ENCODE measurements around the gene PIPOX.
"Not testable (repeated sequence)": the region's sequence is repeated elsewhere in the genome, so short reads cannot be mapped to it uniquely, and the experiment has no call there.

PIPOX gene

DNA sequence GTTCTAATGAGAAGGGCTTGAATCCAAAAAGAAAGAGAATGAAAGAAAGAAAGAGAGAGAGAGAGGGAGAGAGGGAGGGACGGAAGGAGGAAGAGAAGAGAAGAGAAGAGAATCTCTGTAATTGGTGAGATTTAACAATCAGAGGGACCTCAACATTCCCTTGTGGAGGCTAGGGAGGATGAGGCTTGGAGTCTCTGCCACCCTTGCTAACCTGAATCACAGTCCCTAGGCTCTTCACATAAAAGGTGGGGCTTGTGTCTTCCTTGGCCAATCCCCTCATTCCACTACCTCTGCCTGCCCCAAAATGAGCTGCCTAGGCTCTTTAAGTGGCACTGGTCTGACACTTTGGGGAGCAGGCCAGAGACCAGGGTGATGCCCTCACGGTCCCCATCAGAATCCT, 30.1 kb downstream of the PIPOX start:
- DNase-seq (ENCODE audit: low read depth in 1 of 2, low spot score in 1 of 2), result no peak

DNA sequence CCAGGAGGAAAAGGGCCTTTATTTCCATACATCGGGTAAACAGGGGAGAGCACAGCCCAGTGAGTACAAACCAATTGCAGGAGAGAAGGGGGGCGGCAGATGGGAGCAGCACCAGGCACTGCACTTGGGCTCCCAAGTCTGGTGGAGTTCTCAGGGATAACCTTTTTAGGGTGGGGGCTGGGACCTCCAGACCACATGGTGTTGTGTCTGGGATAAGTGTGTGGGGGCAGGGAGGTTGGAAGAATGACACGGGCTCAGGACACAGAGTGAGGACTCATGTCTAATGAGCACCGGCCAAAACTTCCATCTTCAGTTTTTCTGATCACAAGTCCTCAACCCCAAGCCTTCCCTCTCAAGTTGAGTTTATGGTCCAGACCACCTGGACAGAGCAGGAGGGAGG, 30.6 kb downstream of the PIPOX start:
- no peak for DNase-seq (ENCODE audit: low read depth in 1 of 2, low spot score in 1 of 2)

DNA sequence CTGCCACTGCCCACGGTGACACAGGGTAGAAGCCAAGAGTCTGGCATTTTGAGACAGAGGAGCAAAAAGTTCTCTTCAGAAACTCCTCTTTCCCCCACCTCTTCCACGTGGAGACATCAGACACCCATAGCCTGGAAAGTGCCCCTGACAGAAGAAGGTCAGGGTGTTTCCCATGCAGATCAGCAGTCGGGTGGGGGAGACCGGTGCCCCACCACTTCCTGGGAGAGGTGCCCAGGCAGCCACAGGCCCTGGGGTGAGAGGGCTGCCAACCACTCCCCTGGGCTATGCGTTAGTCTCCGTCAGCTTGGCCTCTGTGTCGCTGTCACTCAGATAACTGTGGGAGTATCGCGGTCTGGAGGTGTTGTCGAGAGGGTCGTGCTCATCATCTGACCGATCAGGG, 31.5 kb downstream of the PIPOX start:
- DNase-seq (ENCODE audit: low read depth in 1 of 2, low spot score in 1 of 2), result no peak

DNA sequence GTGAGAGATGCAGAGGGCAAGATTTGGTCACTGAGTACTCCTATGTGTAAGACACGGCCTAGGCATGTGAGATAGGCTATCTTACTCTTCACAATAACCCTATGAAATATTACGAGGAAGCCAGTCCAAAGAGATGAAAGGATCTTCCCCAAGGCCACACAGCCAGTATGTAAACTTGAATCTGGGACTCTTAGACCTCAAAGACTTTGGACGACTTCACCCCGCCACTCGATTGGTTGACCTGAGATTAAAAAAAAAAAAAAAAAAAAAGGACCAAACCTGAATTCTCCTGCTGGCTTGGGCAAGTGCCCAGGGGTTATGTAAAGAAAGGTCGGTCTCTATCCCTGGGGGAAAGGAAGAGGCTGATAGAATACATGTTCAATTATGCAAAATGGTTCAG, 33.1 kb downstream of the PIPOX start:
- DNase-seq (ENCODE audit: low read depth in 1 of 2, low spot score in 1 of 2), result no peak

DNA sequence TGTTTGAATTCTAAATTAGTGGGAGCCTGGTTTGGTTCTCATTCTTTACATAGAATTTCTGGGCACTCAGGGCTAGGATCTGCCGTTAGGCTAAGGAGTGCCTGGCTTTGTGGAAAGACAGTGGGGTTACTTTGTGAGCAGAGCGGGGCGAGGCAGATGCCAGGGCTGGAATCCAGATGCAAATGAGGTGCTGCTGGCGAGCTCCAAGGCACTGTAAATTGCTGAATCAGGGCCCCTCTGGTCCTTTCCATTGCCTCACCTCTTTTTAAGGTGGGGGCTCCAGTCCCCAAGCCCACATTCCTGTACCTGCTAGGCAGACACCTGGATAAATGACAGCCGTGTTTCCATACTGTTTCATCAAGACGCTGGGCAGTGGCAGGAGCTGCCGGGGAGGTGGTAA, 33.8 kb downstream of the PIPOX start:
- DNase-seq (ENCODE audit: low read depth in 1 of 2, low spot score in 1 of 2), result no peak

DNA sequence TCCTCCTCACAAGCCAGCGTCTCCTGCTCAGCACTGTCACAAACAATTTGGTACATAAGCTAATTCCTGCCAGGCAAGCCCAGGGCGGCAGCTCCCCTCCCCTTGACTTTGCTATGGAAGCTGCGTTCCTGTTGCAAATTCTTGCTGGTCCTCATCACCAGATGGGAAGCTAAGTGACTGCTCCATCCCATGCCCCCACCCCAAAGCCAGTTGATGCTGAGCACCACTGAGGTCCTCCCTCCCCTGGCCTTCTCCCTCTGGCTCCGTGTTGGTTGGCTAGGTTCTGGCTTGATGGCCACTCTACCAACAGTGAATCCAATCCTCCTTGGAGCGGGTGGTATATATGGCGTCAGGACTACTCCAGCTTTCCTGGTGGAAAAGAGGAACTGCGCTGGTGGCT, 34.4 kb downstream of the PIPOX start:
- DNase-seq (ENCODE audit: low read depth in 1 of 2, low spot score in 1 of 2), result no peak

DNA sequence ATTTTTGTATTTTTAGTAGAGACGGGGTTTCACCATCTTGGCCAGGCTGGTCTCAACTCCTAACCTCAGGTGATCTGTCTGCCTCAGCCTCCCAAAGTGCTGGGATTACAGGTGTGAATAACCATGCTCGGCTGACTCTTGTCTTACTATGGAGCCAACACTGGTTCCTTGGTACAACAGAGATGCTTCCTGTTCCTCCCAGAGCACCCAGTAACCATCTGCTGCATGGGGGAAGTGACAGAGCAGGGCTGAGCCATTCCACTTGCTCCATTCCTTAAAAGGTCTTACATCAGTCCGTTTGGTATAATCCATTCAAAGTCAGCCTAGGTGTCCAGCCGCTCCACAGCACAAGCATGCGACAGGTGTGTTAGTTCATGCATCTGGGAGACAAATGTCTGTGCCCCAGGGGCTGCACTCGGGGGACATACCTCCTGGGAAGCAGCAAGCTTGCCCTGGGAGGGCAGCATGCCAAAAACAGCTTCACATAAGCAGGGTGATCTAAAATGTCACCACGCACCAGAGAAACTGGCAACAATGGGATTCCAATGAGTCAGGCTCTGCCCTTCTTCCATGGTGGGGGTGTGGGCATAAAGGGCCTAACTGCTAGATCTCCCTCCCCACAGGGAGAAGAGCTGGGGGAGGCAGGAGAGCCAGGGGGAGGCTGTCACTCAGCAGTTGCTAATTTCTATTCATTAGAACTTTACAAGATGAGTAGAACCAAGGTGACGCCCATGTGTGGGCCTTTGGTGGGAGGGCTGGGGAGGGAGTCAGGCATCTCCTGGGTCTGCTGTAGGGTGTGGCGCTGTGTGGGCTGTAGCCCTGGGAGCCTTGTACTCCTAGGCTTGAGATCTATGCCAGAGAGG, 35.5 kb downstream of the PIPOX start:
- DNase-seq (ENCODE audit: low read depth in 1 of 2, low spot score in 1 of 2), result no peak

DNA sequence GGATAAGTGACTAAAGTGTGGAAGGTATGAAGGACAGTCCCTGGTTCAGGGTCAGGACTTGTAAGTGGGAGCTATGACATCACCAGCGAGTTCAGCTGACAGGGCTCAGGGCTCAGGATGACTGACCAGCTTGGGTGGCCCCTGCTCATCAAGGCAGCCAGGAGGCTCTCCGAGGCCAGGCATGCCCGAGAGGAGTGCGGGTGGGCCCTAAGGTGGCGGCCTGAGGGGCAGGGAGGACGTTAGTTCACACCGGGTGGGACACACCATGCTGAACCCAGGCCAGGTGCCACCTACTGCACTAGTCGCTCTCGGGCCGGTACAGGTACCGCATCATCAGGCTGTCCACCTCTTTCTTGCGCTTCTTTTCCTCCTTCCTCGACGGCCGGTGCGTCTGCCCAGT, 36.5 kb downstream of the PIPOX start:
- DNase-seq (ENCODE audit: low read depth in 1 of 2, low spot score in 1 of 2), result no peak

DNA sequence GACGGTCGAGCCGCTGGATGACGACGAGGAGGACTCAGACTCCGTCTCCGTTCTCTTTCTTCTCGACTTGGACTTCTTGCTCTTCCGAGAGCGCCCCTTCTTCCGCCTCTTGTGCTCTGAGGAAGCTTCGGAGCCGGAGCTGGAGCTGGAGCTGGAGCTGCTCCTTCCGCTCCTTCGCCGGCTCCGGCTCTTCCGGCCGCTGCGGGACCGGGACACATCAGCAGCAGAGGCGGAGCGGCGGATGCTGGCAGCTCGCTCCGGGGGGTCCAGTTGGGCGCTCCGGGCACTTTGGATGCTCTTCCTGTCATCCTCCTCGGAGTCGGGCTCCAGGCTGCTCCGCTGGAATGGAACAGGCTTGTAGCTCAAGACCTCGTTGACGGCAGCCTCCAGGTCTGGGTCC, 36.9 kb downstream of the PIPOX start:
- DNase-seq (ENCODE audit: low read depth in 1 of 2, low spot score in 1 of 2), result no peak

DNA sequence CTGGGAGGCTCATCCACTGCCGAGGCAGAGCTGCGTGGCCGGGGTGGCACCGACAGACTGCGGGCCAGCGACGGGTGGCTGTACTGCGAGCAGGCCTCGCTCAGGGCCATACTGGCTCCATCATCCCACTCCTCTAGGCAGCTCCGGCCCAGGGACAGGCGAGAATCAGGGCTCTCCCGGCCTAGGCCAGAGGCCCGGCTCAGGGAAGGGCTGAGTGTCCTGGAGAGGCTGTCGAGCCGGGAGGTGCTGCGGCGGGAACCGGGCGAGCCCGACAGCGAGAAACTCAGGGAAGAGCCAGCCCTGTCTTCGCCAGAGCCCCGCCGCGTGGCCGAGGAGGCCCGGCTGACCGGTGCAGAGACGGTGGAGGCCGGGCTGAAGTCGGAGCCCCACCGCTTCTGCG, 37.4 kb downstream of the PIPOX start:
- no peak for DNase-seq (ENCODE audit: low read depth in 1 of 2, low spot score in 1 of 2)

DNA sequence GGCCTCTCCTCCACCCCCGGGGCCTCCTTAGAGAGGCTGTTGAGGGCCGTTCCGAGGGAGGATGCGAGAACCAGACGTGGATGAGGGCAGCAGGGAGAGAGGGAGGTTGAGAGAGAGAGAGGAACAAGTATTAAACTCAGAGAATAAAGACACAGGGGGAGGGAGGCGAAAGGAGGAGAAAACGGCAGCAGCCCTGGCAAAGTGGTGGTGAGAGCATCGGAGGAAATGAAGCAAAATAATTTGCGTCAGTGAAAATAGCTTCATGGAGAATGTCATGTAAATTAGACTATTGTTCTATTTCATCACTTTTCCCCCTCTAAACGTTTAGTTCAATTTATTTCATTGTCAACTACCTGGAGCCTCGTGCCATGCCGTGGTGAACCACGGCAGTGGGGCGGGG, 38.0 kb downstream of the PIPOX start:
- no peak for DNase-seq (ENCODE audit: low read depth in 1 of 2, low spot score in 1 of 2)

DNA sequence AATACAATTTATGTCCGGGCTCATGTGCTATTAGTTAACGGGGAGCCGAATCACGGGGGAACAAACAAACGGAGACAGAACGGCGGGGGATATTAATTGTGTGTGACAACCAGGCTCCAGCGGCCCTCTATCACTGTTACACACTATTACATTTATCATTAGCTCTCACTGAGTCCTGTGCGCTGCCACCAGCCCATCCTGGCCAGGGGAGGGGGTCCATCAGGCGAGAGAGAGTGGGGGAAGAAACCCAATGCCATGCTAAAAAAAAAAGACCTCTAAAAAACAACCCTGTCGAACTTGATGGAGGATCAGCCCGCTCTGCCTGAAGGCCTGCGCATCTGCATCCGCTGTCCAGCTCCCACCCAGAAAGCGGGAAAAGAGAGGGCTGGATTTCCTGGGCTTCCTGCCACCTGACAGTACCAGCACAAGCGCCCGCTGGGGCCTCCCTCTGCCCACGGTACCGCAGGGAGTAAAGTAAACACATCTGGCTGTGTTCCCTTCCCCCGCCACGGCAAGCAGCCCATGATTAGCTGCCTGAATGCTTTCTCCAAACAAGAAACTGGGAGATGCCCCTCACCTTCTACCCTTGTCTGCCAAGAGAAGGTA, 41.7 kb downstream of the PIPOX start:
- DNase-seq (ENCODE audit: low read depth in 1 of 2, low spot score in 1 of 2), result no peak

DNA sequence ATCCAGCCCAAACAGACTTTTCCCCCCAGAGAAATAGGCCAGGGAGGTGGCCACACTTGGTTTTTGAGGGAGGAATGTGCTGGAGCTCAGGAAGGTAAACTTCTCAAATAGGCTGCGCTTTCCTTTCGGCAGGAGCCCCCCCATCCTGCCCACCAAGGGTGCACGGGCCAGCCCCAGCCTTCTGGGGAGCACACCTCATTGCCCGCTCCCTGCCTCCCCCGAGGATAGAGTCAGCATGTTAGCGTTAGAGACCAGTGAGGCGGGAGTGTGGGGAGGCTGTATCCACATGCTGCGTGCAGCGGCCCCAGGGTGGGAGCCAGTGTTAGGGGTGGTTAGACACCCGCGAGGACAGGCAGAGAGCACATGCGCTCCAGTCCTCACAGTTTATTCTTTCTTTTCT, 42.3 kb downstream of the PIPOX start:
- DNase-seq (ENCODE audit: low read depth in 1 of 2, low spot score in 1 of 2), result no peak

DNA sequence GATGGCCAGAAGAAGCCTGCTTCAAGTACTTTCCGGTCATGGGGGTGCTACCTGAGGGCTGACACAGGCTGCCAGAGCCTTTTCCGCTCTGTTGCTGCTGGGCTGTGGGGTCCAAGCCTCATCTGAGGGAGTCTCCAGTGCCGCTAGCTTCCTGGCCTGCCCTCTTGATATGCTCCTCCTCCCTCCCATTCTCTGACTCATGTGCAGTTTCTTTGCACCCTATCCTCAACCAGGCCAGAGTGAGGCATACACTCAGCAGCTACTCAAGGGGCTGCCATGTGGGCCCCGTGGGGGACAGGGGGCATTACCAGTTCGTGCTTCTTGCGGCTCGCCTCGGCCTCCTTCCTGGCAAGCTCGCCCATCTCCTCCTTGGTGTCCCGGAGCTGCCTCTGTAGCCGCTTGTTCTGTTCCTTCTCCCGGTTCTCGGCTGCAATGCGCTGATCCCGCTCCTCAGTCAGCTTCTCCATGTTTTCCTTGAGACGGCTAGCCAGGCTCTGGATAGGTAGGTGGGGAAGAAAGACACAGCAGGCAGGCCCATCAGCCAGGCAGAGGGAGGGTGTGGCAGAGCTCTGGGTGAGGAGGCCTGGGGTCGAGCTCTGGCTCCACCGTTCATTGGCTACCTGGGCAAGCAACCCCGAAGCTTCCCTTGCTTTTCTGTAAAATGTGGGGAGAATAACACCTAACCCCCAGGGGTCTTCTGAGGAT, 43.8 kb downstream of the PIPOX start:
- DNase-seq (ENCODE audit: low read depth in 1 of 2, low spot score in 1 of 2), result no peak

DNA sequence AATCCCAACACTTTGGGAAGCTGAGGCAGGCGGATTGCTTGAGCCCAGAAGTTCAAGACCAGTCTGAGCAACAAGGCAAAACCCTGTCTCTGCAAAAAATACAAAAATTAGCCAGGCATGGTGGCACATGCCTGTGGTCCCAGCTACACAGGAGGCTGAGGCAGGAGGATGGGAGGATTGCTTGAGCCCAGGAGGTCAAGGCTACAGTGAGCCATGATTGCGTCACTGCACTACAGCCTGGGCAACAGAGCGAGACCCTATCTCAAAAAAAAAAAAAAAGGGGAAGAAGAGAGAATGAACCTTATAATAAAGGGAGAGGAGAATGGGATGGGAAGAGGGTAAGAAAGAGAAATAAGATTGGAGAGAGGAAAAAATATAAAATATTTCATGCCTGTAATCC, 45.8 kb downstream of the PIPOX start:
- DNase-seq (ENCODE audit: low read depth in 1 of 2, low spot score in 1 of 2), result not testable (repeated sequence)

DNA sequence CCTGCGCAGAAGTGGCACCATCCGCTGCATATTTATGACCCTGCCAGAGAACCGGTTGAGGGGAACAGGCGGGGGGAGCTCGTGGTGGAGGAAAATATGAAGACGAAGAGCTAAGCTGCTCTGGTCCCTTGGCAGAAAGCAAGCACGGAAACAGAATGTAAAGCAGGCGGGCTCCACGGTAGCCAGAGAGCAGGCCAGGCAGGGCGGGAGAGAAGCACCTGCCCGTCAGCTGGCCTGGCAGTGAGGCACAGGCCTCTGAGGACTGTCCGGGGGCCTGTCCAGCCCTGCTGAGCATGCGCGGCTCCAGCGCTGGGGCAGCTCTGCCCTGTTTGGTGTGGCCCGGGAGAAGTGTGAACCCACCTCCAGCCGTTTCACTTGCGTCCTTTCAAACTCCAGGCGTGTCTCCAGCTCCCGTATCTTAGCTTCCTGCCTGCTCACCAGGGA, 46.7 kb downstream of the PIPOX start:
- DNase-seq (ENCODE audit: low read depth in 1 of 2, low spot score in 1 of 2), result no peak

DNA sequence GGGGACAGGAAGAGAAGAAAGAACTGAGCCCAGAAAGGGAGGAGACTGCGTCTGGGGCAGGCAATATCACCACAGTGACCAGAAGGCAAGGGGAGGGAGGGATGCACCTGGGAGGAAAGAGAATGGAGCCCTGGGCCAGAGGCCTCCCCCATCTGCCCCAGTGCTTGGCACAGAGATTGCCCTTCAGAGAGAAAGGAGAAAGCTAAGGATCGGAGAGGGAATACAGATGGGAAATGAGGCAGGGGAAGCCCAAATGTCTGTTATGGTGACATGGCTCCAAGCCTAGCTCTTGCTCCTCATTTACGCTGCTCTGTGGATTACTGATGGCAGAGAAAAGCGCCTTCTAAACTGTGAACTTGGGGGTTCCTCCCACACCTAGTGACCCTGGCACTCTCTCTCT, 47.2 kb downstream of the PIPOX start:
- no peak for DNase-seq (ENCODE audit: low read depth in 1 of 2, low spot score in 1 of 2)

DNA sequence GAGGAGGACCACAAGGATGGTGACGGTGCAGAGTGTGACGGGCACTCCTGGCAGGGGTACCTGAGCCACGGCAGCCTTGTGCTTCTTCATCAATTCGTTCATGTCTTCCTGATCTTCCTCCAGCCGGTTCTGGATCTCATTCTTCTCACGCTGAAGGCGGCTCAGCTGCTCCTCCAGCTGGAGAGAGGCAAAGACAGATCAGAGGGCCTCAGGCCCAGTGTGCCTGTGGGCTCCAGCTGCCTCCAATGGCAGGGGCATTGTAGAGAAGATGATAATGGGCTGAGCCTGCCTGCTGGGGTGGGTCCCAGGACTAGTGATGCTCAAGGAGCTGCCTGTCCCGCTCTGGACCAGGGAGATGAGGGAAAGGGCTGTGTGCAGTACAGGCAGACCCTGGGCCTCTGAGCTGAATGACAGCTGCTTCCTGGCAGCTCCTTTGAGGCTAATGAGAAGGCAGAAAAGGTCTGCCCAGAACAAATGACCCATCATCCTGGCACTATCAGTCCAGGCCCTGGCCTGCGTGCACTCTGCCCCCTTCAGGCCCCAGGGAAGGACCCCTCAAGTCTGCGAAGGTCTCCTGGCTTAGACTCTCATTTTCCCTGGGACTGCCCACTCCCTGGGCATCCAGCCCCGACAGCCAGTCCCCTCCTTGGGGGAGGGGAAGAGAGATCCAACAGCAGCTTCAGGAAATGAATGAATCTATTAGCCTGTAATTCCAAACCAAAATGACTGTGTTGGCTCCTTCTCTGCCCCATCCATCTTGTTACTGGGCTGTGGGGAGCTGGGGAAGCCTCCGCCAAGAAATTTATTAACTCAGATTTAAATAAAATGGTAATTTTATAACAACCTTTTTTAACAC, 48.0 kb downstream of the PIPOX start:
- DNase-seq (ENCODE audit: low read depth in 1 of 2, low spot score in 1 of 2), result no peak

DNA sequence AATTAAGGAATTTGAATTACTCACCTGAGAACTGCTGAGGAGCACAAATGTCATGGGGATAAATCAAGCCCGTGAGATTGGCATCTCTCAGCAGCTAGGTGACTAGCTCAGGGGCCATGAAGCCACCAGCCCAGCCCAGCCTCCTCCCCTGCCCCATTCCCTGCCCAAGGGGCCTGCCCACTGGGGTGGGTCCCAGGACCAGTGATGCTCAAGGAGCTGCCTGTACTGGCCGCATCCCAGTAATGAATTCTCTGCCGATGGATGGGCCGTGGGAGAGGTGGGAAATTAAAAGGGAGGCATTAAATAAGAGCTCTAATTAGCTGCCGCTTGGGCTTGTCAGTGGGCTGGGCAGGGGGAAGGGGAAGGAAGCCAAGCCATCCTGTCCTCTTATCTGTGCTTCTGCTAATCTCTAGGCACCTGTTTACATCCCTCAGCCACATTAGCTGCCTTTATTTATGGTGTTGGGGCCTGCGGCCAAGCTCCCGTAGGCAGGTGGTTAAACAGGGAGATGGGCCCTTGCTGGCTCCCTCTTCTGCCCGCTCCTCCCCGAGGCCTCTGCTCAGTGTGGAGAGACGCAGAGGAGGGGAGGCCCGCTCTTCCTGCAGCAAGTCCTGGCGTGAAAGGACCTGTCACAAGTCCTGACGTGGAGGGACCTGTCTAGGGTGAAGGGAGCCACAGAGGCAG, 48.8 kb downstream of the PIPOX start:
- no peak for DNase-seq (ENCODE audit: low read depth in 1 of 2, low spot score in 1 of 2)

DNA sequence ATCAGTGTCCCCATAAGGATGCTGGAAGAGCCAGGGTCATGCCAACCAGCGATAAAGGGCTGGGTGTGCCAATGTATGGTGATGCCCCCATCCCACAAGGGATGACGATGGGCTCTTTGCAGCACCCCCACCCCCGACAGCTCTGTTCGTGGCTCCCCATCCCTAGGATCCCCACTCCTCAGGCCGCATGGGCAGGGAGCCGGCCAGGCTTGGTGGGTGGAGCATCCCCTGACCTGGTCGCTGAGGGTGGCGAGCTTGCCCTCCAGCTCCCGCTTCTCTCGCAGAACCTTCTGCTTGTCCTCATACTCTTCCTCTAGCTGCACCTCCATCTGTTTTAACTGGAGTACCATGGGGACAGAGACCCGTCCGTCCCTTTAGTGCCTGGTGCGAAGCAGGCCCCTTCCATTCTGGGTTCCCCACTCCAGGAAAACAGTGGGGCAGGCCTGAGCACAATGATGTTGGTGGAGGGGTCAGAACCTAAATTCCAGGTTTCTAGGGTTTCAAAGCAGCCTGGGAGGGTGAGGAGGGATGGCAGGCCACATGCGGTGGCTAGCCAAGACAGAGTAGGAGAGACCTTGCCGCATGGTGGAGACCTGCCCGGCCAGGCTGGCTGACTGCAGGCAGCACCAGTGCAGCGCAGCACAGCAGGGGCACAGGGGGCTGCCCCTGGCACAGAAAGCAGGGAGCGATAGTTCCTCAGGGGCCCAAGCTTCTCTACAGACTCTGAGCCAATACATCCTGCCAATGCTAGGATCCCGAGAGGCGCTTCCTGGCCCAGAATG, 50.3 kb downstream of the PIPOX start:
- DNase-seq (ENCODE audit: low read depth in 1 of 2, low spot score in 1 of 2), result no peak

Measured in activated CD4-positive, alpha-beta T cell treated with anti-CD3 and anti-CD28 coated beads, Interleukin-2, amount 50 U/mL, for 24 hours (primary cell).